Cardiac fibroblast (primary cell): ENCODE measurements around the gene PPM1H.

Experiments used
- DNase-seq, 2 donors: peaks; one replicate each; pipeline versions ENCODE4 v3.0.0 to v3.0.0-alpha.2; 2010; ENCODE audit warnings: low read depth in 2 of 2
- H3K4me3 ChIP-seq, 2 donors: replicated peaks in 1 of 2; 1 replicate in 1 of 2; 2 replicates in 1 of 2; pipeline ENCODE4 v1.5.1; 2011; ENCODE audit warnings: low read depth in 2 of 2, low read length in 2 of 2, mild to moderate bottlenecking in 2 of 2, moderate library complexity in 1 of 2
- TF ChIP-seq, protein P1 (sequence below): IDR thresholded peaks from one replicate; pipeline ENCODE4 v1.5.1; 2011; ENCODE audit warnings: low read depth, mild to moderate bottlenecking, low read length, inconsistent platforms

Gene PPM1H

DNA sequence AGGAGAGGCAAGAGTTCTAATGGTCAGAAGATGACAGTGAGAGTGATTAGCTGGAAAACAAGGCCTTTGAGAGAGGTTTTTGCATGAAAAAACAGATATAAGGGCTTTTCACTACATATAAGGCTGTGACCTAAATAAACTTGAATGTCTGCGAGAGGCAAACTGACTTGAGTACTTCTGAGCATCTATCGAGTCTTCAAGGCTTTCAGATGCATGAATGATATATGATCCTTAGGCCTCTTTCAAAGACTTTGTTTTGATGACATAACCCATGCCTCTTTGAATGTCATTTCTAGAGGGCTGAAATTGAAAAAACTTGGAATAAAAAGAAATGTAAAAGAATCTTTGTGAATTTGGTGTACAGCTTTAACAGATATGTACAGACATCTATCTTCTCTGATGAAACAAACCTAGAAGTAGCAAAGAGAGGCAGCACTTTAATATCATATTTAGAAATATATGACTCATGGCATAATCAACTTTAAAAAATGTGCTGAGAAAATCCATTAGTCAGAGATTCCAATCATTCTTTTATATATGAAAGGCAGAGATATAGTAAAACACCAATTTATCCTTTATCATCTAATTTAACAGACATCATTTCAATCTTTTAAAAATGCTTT is 72.6 kb downstream of the PPM1H start:
- TF ChIP-seq, protein P1, sequence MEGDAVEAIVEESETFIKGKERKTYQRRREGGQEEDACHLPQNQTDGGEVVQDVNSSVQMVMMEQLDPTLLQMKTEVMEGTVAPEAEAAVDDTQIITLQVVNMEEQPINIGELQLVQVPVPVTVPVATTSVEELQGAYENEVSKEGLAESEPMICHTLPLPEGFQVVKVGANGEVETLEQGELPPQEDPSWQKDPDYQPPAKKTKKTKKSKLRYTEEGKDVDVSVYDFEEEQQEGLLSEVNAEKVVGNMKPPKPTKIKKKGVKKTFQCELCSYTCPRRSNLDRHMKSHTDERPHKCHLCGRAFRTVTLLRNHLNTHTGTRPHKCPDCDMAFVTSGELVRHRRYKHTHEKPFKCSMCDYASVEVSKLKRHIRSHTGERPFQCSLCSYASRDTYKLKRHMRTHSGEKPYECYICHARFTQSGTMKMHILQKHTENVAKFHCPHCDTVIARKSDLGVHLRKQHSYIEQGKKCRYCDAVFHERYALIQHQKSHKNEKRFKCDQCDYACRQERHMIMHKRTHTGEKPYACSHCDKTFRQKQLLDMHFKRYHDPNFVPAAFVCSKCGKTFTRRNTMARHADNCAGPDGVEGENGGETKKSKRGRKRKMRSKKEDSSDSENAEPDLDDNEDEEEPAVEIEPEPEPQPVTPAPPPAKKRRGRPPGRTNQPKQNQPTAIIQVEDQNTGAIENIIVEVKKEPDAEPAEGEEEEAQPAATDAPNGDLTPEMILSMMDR = no peak
- DNase-seq = peak in 1 of 2 donors; percentile 72
- H3K4me3 ChIP-seq = no peak overlapping the region

DNA sequence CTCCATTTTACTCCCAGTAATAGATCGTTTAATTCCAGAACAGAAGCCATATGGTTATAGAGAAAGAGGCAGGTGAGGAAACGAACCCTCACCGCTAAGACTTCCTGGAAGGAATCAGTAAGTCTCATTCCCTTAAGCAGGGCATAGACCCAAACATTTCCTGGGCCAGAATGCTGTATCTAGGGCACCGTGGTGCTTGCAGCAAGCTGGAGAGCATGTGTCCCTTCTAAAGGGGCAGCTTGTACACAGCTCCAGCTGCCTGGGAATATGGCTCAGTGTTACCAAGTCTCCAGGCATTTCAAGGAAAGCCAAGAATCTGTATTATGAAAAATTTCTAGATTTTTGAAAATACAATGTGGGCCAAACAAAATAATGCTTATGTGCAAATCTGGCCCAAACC is 73.4 kb downstream of the PPM1H start:
- TF ChIP-seq, protein P1 = no peak
- no peak overlapping the region for H3K4me3 ChIP-seq
- peak in 1 of 2 donors; percentile 63 for DNase-seq

DNA sequence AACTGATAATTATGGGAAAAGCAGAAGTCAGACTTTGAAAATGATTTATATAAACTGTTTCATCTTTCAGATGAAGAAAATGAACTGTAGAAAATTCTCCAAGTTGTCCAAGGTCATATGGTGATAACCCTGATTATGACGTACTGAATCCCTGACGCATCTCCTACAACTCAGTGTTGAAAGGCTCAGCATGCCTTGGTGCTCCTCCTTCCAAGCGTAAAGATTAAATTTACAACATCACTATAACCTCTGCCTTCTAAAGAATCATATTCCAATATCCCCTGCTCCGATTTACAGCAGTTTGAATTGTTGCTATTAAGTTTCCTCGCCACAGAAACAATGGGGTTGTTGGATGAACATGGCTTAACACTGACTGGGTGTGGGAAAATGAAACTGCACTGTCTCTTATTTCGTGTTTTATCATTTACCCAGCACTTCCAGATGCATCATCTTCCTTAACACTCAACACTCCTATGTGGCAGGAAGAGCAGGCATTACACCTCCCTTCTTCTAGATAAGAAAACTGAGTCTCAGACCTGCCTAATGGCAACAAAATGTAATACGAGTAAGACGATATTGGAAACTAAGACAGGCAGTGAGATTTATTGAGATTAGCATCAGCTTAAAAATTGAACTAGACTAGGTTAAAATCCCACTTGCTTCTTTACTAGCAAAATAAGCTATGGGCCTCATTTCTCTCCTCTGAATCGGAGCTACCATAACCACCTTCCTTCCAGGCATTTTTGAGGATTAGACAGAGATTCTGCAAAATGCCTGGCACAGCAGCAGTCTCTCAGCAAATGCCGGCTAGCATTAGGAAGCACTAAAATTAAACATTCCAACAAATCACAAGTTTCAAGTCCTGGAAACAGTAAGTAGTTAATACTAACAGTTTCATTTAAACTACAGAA is 74.2 kb downstream of the PPM1H start:
- TF ChIP-seq, protein P1 = no peak
- peak; percentile 35 to 44 for DNase-seq
- no peak overlapping the region for H3K4me3 ChIP-seq

DNA sequence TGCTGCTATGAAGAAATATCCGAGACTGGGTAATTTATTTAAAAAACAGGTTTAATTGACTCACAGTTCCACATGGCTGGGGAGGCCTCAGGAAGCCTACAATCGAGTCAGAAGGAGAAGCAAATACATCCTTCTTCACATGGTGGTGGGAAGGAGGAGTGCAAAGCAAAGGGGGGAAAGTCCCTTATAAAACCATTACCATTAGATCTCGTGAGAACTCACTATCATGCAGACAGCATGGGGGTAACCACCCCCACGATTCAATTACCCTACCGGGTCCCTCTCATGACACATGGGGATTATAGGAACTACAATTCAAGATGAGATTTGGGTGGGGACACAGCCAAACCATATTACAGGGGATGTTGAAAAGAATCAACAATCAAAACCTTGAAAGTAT is 74.9 kb downstream of the PPM1H start:
- DNase-seq = no peak
- no peak overlapping the region for H3K4me3 ChIP-seq
- TF ChIP-seq, protein P1 = no peak

DNA sequence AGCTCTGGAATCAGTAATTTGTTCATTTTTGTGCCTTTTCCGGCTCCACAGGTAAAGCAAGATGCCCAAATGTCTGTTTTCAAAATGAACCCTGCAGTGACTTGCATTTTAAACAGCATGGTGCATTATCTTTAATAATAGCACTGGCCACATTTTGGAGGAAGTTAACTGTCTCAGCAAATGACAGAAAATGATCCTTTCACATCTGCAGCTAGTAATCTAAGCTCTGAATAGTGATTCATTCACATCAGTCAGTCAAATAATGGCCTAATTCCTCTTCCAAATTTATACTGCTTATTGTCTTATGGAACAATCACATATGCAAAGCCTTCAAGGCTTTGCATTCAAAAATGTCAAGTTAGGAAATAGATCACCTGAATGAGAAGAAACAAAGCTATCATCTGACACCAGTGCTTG is 75.6 kb downstream of the PPM1H start:
- no peak for DNase-seq
- H3K4me3 ChIP-seq = no peak overlapping the region
- TF ChIP-seq, protein P1 = no peak

DNA sequence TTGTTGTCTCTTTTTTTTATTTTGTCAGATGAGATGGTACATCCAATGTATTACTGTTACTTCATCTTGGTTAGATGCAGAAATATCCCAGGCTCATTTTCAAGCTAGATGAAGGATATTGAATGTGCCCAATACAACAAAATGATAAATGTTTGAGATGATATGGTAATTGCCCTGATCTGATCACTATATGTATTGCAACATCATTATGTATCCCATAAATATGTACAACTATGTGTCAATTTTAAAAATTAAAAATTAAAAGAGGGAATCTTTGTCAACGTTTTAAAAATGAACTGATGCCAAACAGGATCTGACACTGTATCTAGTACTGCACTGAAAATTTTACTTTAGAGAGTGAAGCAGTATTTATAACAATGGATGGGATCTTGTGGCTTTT is 78.5 kb downstream of the PPM1H start:
- no peak overlapping the region for H3K4me3 ChIP-seq
- TF ChIP-seq, protein P1 = no peak
- DNase-seq = no peak
